Loucy (cell line): ENCODE measurements around the gene ME3.

Source experiments
- H2AFZ ChIP-seq: fragments of 200-600 bp; sonication (generic); 2 replicates; pipeline ENCODE4 v1.6.0; 2016; ENCODE audit warnings: antibody characterized with exemption, mild to moderate bottlenecking, low read length, moderate library complexity
- H3F3A ChIP-seq: fragments of 200-600 bp; 2 replicates; pipeline ENCODE4 v1.6.0; 2016; ENCODE audit warnings: antibody characterized with exemption, low read depth, mild to moderate bottlenecking
- H3K27me3 ChIP-seq: fragments of 200-600 bp; sonication (generic); 2 replicates; pipeline ENCODE4 v1.6.1; 2014; ENCODE audit warnings: low read length, mild to moderate bottlenecking; ENCODE audit not compliant: insufficient read depth, poor library complexity, severe bottlenecking
- H3K36me3 ChIP-seq: fragments of 200-600 bp; sonication (generic); 2 replicates; pipeline ENCODE4 v1.6.1; 2016; ENCODE audit warnings: low read length; ENCODE audit not compliant: insufficient read depth
- H3K4me1 ChIP-seq: fragments of 200-600 bp; sonication (generic); 2 replicates; pipeline ENCODE4 v1.5.1; 2014; ENCODE audit warnings: low read length, mild to moderate bottlenecking; ENCODE audit not compliant: insufficient read depth, poor library complexity, severe bottlenecking
- H3K4me2 ChIP-seq: fragments of 200-600 bp; sonication (generic); 2 replicates; pipeline ENCODE4 v1.6.0; 2014; ENCODE audit warnings: antibody characterized with exemption, low read length, low read depth, mild to moderate bottlenecking; ENCODE audit not compliant: poor library complexity, severe bottlenecking
- H3K4me3 ChIP-seq: fragments of 200-600 bp; sonication (generic); 2 replicates; pipeline ENCODE4 v1.5.1; 2014; ENCODE audit warnings: low read length, mild to moderate bottlenecking, mixed read lengths; ENCODE audit not compliant: poor library complexity, severe bottlenecking
- H3K79me2 ChIP-seq: fragments of 200-600 bp; sonication (generic); 2 replicates; pipeline ENCODE4 v1.6.1; 2014; ENCODE audit warnings: low read length; ENCODE audit not compliant: insufficient read depth
- H3K9ac ChIP-seq: fragments of 200-600 bp; sonication (generic); 2 replicates; pipeline ENCODE4 v1.6.0; 2014; ENCODE audit warnings: mild to moderate bottlenecking, low read depth, low read length, moderate library complexity; ENCODE audit not compliant: poor library complexity, severe bottlenecking
- H3K9me2 ChIP-seq: fragments of 200-600 bp; sonication (generic); replicated peaks from 2 replicates; pipeline ENCODE4 v1.6.1; 2016; ENCODE audit warnings: low read depth, low read length, mixed read lengths
- H3K9me3 ChIP-seq: fragments of 200-600 bp; sonication (generic); 2 replicates; pipeline ENCODE4 v1.6.1; 2014; ENCODE audit warnings: mild to moderate bottlenecking, antibody characterized with exemption, low read length, low read depth; ENCODE audit not compliant: insufficient read depth
- H4K20me1 ChIP-seq: fragments of 200-600 bp; sonication (generic); 2 replicates; pipeline ENCODE4 v1.6.0; 2014; ENCODE audit warnings: antibody characterized with exemption, low read length, mild to moderate bottlenecking; ENCODE audit not compliant: insufficient read depth, poor library complexity, severe bottlenecking
- EZH2phosphoT487 ChIP-seq: fragments of 200-600 bp; IDR thresholded peaks from 2 replicates; pipeline ENCODE4 v1.6.1; 2018; ENCODE audit warnings: antibody characterized with exemption, mild to moderate bottlenecking, moderate library complexity, borderline replicate concordance
- TF ChIP-seq, protein P1 (sequence below): fragments of 200-600 bp; sonication (generic); conservative IDR thresholded peaks from 2 replicates; pipeline ENCODE4 v1.5.1; 2014; ENCODE audit warnings: mild to moderate bottlenecking, antibody characterized with exemption, low read length

ME3 gene

DNA sequence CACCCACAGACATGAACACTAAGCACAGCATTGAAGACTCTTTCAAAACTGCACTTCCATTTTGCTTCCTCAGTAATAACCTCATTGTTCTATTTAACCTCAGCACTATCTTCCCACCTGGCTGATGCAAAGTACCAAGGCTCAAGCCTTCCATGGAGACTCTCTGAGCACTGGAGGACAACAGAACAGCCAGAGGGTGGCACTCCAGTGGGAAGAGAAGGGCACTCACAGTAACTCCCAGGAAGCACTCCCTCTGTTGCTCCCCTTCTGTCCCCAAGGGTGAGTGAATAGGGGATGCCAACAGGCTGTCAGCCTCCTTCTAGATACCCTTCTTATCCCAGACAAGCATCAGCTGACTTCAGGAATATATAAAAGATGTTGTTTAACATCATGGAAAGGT lies 3.5 kb downstream of the ME3 start:
- no peak for TF ChIP-seq EZH2phosphoT487
- TF ChIP-seq, protein P1, sequence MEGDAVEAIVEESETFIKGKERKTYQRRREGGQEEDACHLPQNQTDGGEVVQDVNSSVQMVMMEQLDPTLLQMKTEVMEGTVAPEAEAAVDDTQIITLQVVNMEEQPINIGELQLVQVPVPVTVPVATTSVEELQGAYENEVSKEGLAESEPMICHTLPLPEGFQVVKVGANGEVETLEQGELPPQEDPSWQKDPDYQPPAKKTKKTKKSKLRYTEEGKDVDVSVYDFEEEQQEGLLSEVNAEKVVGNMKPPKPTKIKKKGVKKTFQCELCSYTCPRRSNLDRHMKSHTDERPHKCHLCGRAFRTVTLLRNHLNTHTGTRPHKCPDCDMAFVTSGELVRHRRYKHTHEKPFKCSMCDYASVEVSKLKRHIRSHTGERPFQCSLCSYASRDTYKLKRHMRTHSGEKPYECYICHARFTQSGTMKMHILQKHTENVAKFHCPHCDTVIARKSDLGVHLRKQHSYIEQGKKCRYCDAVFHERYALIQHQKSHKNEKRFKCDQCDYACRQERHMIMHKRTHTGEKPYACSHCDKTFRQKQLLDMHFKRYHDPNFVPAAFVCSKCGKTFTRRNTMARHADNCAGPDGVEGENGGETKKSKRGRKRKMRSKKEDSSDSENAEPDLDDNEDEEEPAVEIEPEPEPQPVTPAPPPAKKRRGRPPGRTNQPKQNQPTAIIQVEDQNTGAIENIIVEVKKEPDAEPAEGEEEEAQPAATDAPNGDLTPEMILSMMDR, result no peak
- Histone ChIP-seq H3K4me3 (peak overlapping the region; percentile 76), H3K27me3 (no peaks in the 10 kb centered on the region), H3K36me3 (no peaks in the 10 kb centered on the region), H4K20me1 (no peaks in the 10 kb centered on the region), H3K4me2 (peak overlapping the region; percentile 74), H3K9me2 (no peaks in the 10 kb centered on the region), H3F3A (no peaks in the 10 kb centered on the region), H3K4me1 (peaks cover 18% of the 10 kb centered on the region), H3K9me3 (no peaks in the 10 kb centered on the region), H3K9ac (peak overlapping the region; percentile 3), H3K79me2 (peaks cover 39% of the 10 kb centered on the region), H2AFZ (no peak overlapping the region)

DNA sequence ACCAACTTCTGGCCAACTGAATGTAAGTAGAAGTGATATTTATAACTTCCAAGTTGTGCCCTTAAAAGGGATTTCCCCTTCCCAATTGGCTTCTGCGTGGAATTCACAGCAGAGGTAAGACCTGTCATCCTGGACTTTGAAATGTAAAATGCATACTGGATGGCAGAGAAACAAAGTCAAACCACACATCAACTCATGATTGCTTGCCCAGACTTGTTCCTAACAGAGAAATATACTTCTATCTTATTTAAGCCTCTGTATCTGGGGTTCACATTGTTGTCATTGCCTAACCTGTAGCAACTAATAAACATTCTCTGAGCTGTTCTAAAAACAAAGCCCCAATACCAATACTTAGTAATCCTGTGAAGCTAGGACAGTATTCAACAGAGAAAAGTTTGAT lies 6.2 kb downstream of the ME3 start:
- Histone ChIP-seq H3K9ac (no peak overlapping the region), H3K79me2 (peaks cover 32% of the 10 kb centered on the region), H3K36me3 (no peaks in the 10 kb centered on the region), H4K20me1 (no peaks in the 10 kb centered on the region), H3K9me3 (no peaks in the 10 kb centered on the region), H3F3A (no peaks in the 10 kb centered on the region), H3K4me1 (peaks cover 14% of the 10 kb centered on the region), H2AFZ (no peak overlapping the region), H3K9me2 (no peaks in the 10 kb centered on the region), H3K27me3 (no peaks in the 10 kb centered on the region), H3K4me3 (no peak overlapping the region), H3K4me2 (peak overlapping the region; percentile 18)
- TF ChIP-seq, protein P1, result no peak
- no peak for TF ChIP-seq EZH2phosphoT487

DNA sequence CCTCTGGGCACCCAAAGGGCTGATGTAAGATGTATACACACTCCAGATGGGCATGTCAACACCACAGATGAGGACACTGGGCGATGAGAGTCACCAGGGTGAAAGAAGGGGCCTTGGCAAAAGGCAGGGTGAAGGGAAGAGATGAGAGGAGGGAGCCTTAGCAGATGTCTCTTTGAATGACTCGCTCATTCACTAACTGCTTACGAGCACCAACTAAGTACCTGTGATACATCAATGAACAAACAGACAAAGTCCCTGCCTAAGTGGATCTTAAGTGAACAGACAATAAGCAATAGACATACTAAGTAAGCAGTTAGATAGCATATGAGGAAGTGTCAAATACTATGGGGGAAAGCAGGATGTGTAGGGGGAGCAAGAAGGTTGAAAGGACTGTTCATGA lies 7.5 kb downstream of the ME3 start:
- no peaks in the 10 kb centered on the region for H3F3A ChIP-seq
- H3K79me2 ChIP-seq, result peaks cover 22% of the 10 kb centered on the region
- peaks cover 12% of the 10 kb centered on the region for H3K4me1 ChIP-seq
- no peak overlapping the region for H2AFZ ChIP-seq
- H3K4me2 ChIP-seq, result peak overlapping the region; percentile 4
- TF ChIP-seq, protein P1, result no peak
- H3K4me3 ChIP-seq, result no peak overlapping the region
- no peaks in the 10 kb centered on the region for H4K20me1 ChIP-seq
- H3K9ac ChIP-seq, result no peak overlapping the region
- no peaks in the 10 kb centered on the region for H3K9me2 ChIP-seq
- H3K36me3 ChIP-seq, result no peaks in the 10 kb centered on the region
- no peaks in the 10 kb centered on the region for H3K9me3 ChIP-seq
- H3K27me3 ChIP-seq, result no peaks in the 10 kb centered on the region
